H9 (cell line): ENCODE measurements around the gene SPAG7. TPM values are rescaled to one million over a fixed set of nuclear protein-coding genes. Genes with fewer than 3 reads are reported as not detected.

ENCODE experiments used
- DNase-seq: peaks from one replicate; pipeline ENCODE4 v3.0.0-alpha.2; 2017
- H2AFZ ChIP-seq: one replicate; pipeline ENCODE4 v1.6.1; 2013; ENCODE audit warnings: mild to moderate bottlenecking, low read length, control low read depth, moderate library complexity
- H2AK5ac ChIP-seq: 2 replicates; pipeline ENCODE4 v1.6.1; 2013; ENCODE audit warnings: low read length, control low read depth, mixed read lengths; ENCODE audit not compliant: insufficient read length
- H2BK120ac ChIP-seq: one replicate; pipeline ENCODE4 v1.6.1; 2013; ENCODE audit warnings: low read depth, mild to moderate bottlenecking, low read length, control low read depth, inconsistent platforms; ENCODE audit not compliant: poor library complexity, severe bottlenecking
- H2BK12ac ChIP-seq: 2 replicates; pipeline ENCODE4 v1.6.1; 2013; ENCODE audit warnings: low read length, control low read depth, mixed read lengths, low read depth; ENCODE audit not compliant: insufficient read length
- H2BK15ac ChIP-seq: 2 replicates; pipeline ENCODE4 v1.6.1; 2013; ENCODE audit warnings: low read depth, low read length, control low read depth
- H2BK20ac ChIP-seq: one replicate; pipeline ENCODE4 v1.6.1; 2013; ENCODE audit warnings: low read depth, mild to moderate bottlenecking, low read length, control low read depth, inconsistent platforms; ENCODE audit not compliant: poor library complexity, severe bottlenecking
- H2BK5ac ChIP-seq: 2 replicates; pipeline ENCODE4 v1.6.1; 2013; ENCODE audit warnings: low read length, control low read depth, mixed read lengths; ENCODE audit not compliant: insufficient read length
- H3K14ac ChIP-seq: 2 replicates; pipeline ENCODE4 v1.6.1; 2013; ENCODE audit warnings: low read length, control low read depth; ENCODE audit not compliant: insufficient read depth
- H3K18ac ChIP-seq: 2 replicates; pipeline ENCODE4 v1.6.1; 2013; ENCODE audit warnings: low read depth, mild to moderate bottlenecking, mixed read lengths, low read length, control low read depth; ENCODE audit not compliant: insufficient read length
- H3K23ac ChIP-seq: 2 replicates; pipeline ENCODE4 v1.6.1; 2013; ENCODE audit warnings: low read length, control low read depth, mixed read lengths, low read depth; ENCODE audit not compliant: insufficient read length
- H3K23me2 ChIP-seq: 2 replicates; pipeline ENCODE4 v1.6.1; 2013; ENCODE audit warnings: low read depth, mild to moderate bottlenecking, mixed read lengths, low read length, control low read depth; ENCODE audit not compliant: insufficient read length, poor library complexity, severe bottlenecking
- H3K27ac ChIP-seq: 2 replicates; pipeline ENCODE4 v1.5.1; 2013; ENCODE audit warnings: low read length, control low read depth, mixed read lengths, low read depth; ENCODE audit not compliant: insufficient read length
- H3K27me3 ChIP-seq: 2 replicates; pipeline ENCODE4 v1.6.1; 2013; ENCODE audit warnings: low read length, control low read depth, inconsistent platforms; ENCODE audit not compliant: insufficient read depth
- H3K4ac ChIP-seq: 2 replicates; pipeline ENCODE4 v1.6.1; 2013; ENCODE audit warnings: low read depth, mild to moderate bottlenecking, control low read depth, inconsistent platforms, low read length, moderate library complexity
- H3K4me1 ChIP-seq: 2 replicates; pipeline ENCODE4 v1.6.1; 2013; ENCODE audit warnings: low read length, control low read depth, inconsistent platforms; ENCODE audit not compliant: insufficient read depth
- H3K4me2 ChIP-seq: 2 replicates; pipeline ENCODE4 v1.6.1; 2013; ENCODE audit warnings: low read length, control low read depth, mixed read lengths; ENCODE audit not compliant: insufficient read length, insufficient read depth
- H3K56ac ChIP-seq: 2 replicates; pipeline ENCODE4 v1.6.1; 2013; ENCODE audit warnings: low read depth, mild to moderate bottlenecking, mixed read lengths, low read length, control low read depth; ENCODE audit not compliant: insufficient read length
- H3K79me1 ChIP-seq: 2 replicates; pipeline ENCODE4 v1.6.1; 2013; ENCODE audit warnings: low read depth, mild to moderate bottlenecking, moderate library complexity, low read length, control low read depth, inconsistent platforms; ENCODE audit not compliant: insufficient read depth, poor library complexity, severe bottlenecking
- H3K79me2 ChIP-seq: 2 replicates; pipeline ENCODE4 v1.6.1; 2013; ENCODE audit warnings: low read length, control low read depth, inconsistent platforms; ENCODE audit not compliant: insufficient read depth
- H3K9ac ChIP-seq: 2 replicates; pipeline ENCODE4 v1.6.1; 2013; ENCODE audit warnings: low read length, control low read depth, mixed read lengths; ENCODE audit not compliant: insufficient read length; ENCODE audit errors: extremely low read depth
- H3K9me3 ChIP-seq: one replicate; pipeline ENCODE4 v1.6.1; 2013; ENCODE audit warnings: low read depth, low read length, inconsistent platforms; ENCODE audit not compliant: control insufficient read depth
- H3T11ph ChIP-seq: one replicate; pipeline ENCODE4 v1.6.1; 2013; ENCODE audit warnings: mild to moderate bottlenecking, low read length, control low read depth, inconsistent platforms
- H4K20me1 ChIP-seq: one replicate; pipeline ENCODE4 v1.6.1; 2013; ENCODE audit not compliant: control insufficient read depth, insufficient read length, insufficient read depth
- H4K5ac ChIP-seq: 2 replicates; pipeline ENCODE4 v1.6.1; 2013; ENCODE audit warnings: low read depth, mild to moderate bottlenecking, mixed read lengths, low read length, control low read depth; ENCODE audit not compliant: insufficient read length
- H4K8ac ChIP-seq: replicated peaks from 2 replicates; pipeline ENCODE4 v1.6.1; 2013; ENCODE audit warnings: low read length, control low read depth, mixed read lengths, low read depth; ENCODE audit not compliant: insufficient read length
- H4K91ac ChIP-seq: 2 replicates; pipeline ENCODE4 v1.6.1; 2013; ENCODE audit warnings: low read depth, mild to moderate bottlenecking, moderate library complexity, mixed read lengths, low read length, control low read depth; ENCODE audit not compliant: insufficient read length
- H3K27ac Mint-ChIP-seq, 3 experiments: 2 replicates in 2 of 3; 3 replicates in 1 of 3; pipeline ENCODE4 v1.8.0; 2020 to 2021; ENCODE audit warnings: mixed read lengths in 3 of 3, mild to moderate bottlenecking in 1 of 3, moderate library complexity in 1 of 3
- H3K27me3 Mint-ChIP-seq: 2 replicates; pipeline ENCODE4 v1.8.0; 2021; ENCODE audit warnings: low read depth, mild to moderate bottlenecking, moderate library complexity, mixed read lengths
- H3K36me3 Mint-ChIP-seq, 3 experiments: 2 replicates in 2 of 3; 3 replicates in 1 of 3; pipeline ENCODE4 v1.8.0; 2020 to 2021; ENCODE audit warnings: low read depth in 3 of 3, mixed read lengths in 3 of 3; ENCODE audit not compliant: insufficient read depth in 1 of 3
- H3K4me1 Mint-ChIP-seq, 2 experiments: 2 replicates each; pipeline ENCODE4 v1.8.0; 2020; ENCODE audit warnings: mixed read lengths in 2 of 2
- H3K4me3 Mint-ChIP-seq, 2 experiments: 2 replicates in 1 of 2; 3 replicates in 1 of 2; pipeline ENCODE4 v1.8.0; 2020 to 2021; ENCODE audit warnings: mild to moderate bottlenecking in 2 of 2, mixed read lengths in 2 of 2, moderate library complexity in 1 of 2
- H3K9me3 Mint-ChIP-seq, 2 experiments: 2 replicates in 1 of 2; 3 replicates in 1 of 2; pipeline ENCODE4 v1.8.0; 2020; ENCODE audit warnings: mild to moderate bottlenecking in 2 of 2, mixed read lengths in 2 of 2, moderate library complexity in 1 of 2
- CTCF ChIP-seq: fragments of 200-600 bp; sonication (generic); conservative IDR thresholded peaks from 3 replicates; pipeline ENCODE4 v1.8.0; 2021; ENCODE audit warnings: antibody characterized with exemption, mild to moderate bottlenecking
- WGBS: extraction: QIAGEN DNeasy Blood & Tissue Kit; methylation state at CpG from one replicate; pipeline ENCODE4 v1.1.7; 2013; ENCODE audit warnings: missing lambda C conversion rate, low lambda C conversion rate, mixed read lengths; ENCODE audit not compliant: insufficient read length; ENCODE audit errors: extremely low coverage; 5-methylcytosine and 5-hydroxymethylcytosine counted together
- total RNA-seq: library from RNA; stranded (reverse); gene quantifications from 2 replicates; pipeline ENCODE4 v1.2.1, GENCODE V29; 2021

Gene SPAG7
- total RNA-seq, 1 experiment from 2014 or later: 102 TPM

- H3K79me2 ChIP-seq: peaks cover 13% of the 10 kb centered on the region; the same call in 1 of the 2 replicates
- Mint-ChIP-seq H3K36me3 (peaks cover 20 to 30% (median 26%) of the 10 kb centered on the region in 3 experiments), H3K27ac (peak overlapping the region; percentile 90 to 92 (median 91); a peak in 6 of 7 replicates), H3K9me3 (peaks cover 0 to 2% of the 10 kb centered on the region in 2 experiments; a peak in 2 of 5 replicates), H3K4me3 (peak overlapping the region; percentile 82 to 95), H3K27me3 (peaks cover 5% of the 10 kb centered on the region), H3K4me1 (peaks cover 44 to 45% of the 10 kb centered on the region in 2 experiments)
- peak overlapping the region; percentile 95 for H3K18ac ChIP-seq
- H3K9me3 ChIP-seq: no peaks in the 10 kb centered on the region
- no peak overlapping the region for H3T11ph ChIP-seq
- no CpG with 5 or more reads among the region's 75 CpGs for WGBS
- H3K27me3 ChIP-seq: no peaks in the 10 kb centered on the region
- H3K23me2 ChIP-seq: peaks cover 23% of the 10 kb centered on the region
- no peak overlapping the region for H3K56ac ChIP-seq
- peaks cover 4% of the 10 kb centered on the region for H3K79me1 ChIP-seq
- no peaks in the 10 kb centered on the region for H4K20me1 ChIP-seq
- H3K14ac ChIP-seq: peak overlapping the region; percentile 97
- no peak overlapping the region for H4K8ac ChIP-seq
- peak overlapping the region; percentile 78 for H3K27ac ChIP-seq
- H4K91ac ChIP-seq: no peak overlapping the region
- peak overlapping the region; percentile 70 for H3K9ac ChIP-seq
- H3K4ac ChIP-seq: no peak overlapping the region
- peak; percentile 84 for DNase-seq
- TF ChIP-seq CTCF: no peak
- no peak overlapping the region for H2BK5ac ChIP-seq
- H3K23ac ChIP-seq: no peak overlapping the region
- H2BK15ac ChIP-seq: no peak overlapping the region
- H2AFZ ChIP-seq: no peak overlapping the region
- peak overlapping the region; percentile 72 for H3K4me2 ChIP-seq
- peaks cover 4% of the 10 kb centered on the region; the same call in 1 of the 2 replicates for H3K4me1 ChIP-seq
- H2BK20ac ChIP-seq: no peak overlapping the region
- H4K5ac ChIP-seq: no peak overlapping the region
- no peak overlapping the region for H2BK120ac ChIP-seq
- H2BK12ac ChIP-seq: no peak overlapping the region
- no peak overlapping the region for H2AK5ac ChIP-seq
Observed at GRCh38 chr17:4949321-4950074, 18.1 kb downstream of the SPAG7 start.
